GM18861 (cell line): ENCODE data around the gene ILDR2.

ENCODE experiments used
- ATAC-seq: cut with Tn5 transposase; IDR thresholded peaks from one replicate; pipeline ENCODE4 v1.9.1; 2021; ENCODE audit not compliant: unreplicated experiment

Gene ILDR2

GRCh38 chr1:166975361-166976129, at the start of gene ILDR2:
ILDR2 (minus strand) TSS chr1:166975540; CDS start chr1:166975268, 272 bp downstream.
- peak; percentile 40 for ATAC-seq

GRCh38 chr1:167022384-167022783, 47.0 kb upstream of the ILDR2 start:
- ATAC-seq, result peak; percentile 93

GRCh38 chr1:167016100-167016750, 40.9 kb upstream of the ILDR2 start:
- no peak for ATAC-seq

GRCh38 chr1:167013108-167013929, 38.0 kb upstream of the ILDR2 start:
- ATAC-seq, result no peak

- ATAC-seq, result no peak
Observed at GRCh38 chr1:167012570-167012969, 37.2 kb upstream of the ILDR2 start.

GRCh38 chr1:167011560-167012191, 36.3 kb upstream of the ILDR2 start:
- ATAC-seq, result no peak

GRCh38 chr1:167003711-167004110, 28.4 kb upstream of the ILDR2 start:
- peak; percentile 38 for ATAC-seq

- no peak for ATAC-seq
Observed at GRCh38 chr1:167002354-167002753, 27.0 kb upstream of the ILDR2 start.

GRCh38 chr1:167000546-167000945, 25.2 kb upstream of the ILDR2 start:
- no peak for ATAC-seq

GRCh38 chr1:166999500-167000055, 24.2 kb upstream of the ILDR2 start:
- peak; percentile 56 for ATAC-seq

- ATAC-seq, result no peak
Observed at GRCh38 chr1:166999075-166999474, 23.7 kb upstream of the ILDR2 start.

- ATAC-seq, result no peak
Observed at GRCh38 chr1:166988974-166989515, 13.7 kb upstream of the ILDR2 start, which contains the start of gene MAEL. MAEL (plus strand) TSS chr1:166989280; CDS start chr1:166989353, 73 bp downstream.

- no peak for ATAC-seq
Observed at GRCh38 chr1:166981589-166981988, 6.2 kb upstream of the ILDR2 start.

- no peak for ATAC-seq
Observed at GRCh38 chr1:166980818-166981217, 5.5 kb upstream of the ILDR2 start.

GRCh38 chr1:166980383-166980782, 5.0 kb upstream of the ILDR2 start:
- no peak for ATAC-seq

GRCh38 chr1:166978821-166979220, 3.5 kb upstream of the ILDR2 start:
- peak; percentile 62 for ATAC-seq

- ATAC-seq, result no peak
Observed at GRCh38 chr1:166977951-166978350, 2.6 kb upstream of the ILDR2 start.

- ATAC-seq, result no peak
Observed at GRCh38 chr1:166974647-166975345, 544 bp downstream of the ILDR2 start.

GRCh38 chr1:166972826-166973225, 2.5 kb downstream of the ILDR2 start:
- no peak for ATAC-seq

GRCh38 chr1:166972193-166972592, 3.1 kb downstream of the ILDR2 start:
- no peak for ATAC-seq
